GM12801 (cell line): ENCODE measurements around the gene KSR1.

Source experiments
- TF ChIP-seq, protein P1 (sequence below): IDR thresholded peaks from one replicate; pipeline ENCODE4 v1.5.1; 2011; ENCODE audit warnings: control low read depth; ENCODE audit not compliant: insufficient read length; ENCODE audit errors: extremely low read depth

KSR1 gene

DNA sequence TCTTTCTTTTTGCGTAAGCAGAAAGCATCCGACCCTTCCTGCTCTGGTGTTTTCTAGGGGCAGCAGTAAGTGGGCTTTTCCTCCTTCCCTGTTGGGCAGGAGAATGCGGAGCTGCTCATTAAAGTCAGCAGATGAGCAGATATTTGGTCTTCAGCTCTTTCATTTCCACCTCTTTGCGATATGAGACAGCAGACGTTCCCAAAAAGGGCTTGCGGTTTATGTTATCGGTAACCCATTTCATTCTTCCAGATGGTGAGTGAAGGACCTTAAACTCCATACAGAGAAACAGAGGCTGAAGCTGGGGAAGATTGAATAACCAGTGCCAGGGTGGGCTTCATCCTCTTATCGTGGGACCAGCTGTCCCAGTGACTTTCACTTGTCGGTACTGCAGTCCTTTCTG is 40.7 kb downstream of the KSR1 start:
- TF ChIP-seq, protein P1, sequence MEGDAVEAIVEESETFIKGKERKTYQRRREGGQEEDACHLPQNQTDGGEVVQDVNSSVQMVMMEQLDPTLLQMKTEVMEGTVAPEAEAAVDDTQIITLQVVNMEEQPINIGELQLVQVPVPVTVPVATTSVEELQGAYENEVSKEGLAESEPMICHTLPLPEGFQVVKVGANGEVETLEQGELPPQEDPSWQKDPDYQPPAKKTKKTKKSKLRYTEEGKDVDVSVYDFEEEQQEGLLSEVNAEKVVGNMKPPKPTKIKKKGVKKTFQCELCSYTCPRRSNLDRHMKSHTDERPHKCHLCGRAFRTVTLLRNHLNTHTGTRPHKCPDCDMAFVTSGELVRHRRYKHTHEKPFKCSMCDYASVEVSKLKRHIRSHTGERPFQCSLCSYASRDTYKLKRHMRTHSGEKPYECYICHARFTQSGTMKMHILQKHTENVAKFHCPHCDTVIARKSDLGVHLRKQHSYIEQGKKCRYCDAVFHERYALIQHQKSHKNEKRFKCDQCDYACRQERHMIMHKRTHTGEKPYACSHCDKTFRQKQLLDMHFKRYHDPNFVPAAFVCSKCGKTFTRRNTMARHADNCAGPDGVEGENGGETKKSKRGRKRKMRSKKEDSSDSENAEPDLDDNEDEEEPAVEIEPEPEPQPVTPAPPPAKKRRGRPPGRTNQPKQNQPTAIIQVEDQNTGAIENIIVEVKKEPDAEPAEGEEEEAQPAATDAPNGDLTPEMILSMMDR = no peak

DNA sequence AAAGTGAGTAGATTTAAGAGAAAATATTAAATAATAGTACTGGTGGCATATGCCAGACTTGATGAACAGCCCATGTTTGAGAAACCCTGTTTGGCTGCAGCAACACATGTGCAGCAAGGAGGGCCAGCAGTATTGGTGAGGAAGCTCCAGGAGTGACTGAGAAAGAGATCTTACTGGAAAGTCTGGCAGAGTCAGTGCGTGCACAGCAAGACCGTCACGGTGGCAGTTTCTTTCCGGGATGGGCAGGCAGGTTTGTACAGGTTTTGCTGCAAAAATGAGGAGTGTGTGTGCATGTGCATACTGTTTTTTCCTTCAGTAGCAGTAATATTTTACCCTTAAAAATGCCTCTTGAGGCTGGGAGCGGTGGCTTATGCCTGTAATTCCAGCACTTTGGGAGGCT is 41.4 kb downstream of the KSR1 start:
- TF ChIP-seq, protein P1 = no peak

DNA sequence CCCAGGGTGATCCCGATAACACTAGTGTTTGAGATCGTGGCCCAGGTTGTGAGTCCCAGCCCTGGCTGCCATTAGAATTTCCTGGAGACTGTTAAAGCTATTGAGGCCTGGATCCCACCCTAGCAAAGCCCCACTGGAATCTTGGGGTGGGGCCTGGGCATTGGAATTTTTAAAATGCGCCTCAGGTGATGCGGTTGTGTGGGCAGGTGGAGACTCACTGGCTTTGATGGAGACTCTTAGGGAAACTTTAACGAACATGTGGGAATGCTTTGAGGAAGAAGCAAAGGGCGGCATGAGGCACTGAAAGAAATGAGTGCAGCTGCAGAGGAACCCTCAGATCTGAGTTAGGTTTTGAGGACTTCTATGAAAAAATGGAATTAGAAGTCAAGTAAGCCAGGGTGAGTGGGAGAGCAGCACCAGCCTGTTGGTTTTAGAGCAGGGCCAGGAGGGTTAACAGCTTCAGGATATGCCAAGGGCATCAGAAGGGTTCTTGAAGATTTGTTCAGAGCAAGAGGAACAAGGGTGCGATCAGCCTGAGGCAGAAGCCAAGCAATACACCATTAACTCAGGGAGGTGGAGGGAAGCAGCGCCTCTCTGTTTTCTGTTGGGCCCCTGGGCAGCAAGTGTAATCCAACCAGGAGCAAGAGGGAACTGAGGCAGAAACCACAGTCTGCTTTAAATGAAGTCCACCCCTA is 42.5 kb downstream of the KSR1 start:
- TF ChIP-seq, protein P1 = no peak

DNA sequence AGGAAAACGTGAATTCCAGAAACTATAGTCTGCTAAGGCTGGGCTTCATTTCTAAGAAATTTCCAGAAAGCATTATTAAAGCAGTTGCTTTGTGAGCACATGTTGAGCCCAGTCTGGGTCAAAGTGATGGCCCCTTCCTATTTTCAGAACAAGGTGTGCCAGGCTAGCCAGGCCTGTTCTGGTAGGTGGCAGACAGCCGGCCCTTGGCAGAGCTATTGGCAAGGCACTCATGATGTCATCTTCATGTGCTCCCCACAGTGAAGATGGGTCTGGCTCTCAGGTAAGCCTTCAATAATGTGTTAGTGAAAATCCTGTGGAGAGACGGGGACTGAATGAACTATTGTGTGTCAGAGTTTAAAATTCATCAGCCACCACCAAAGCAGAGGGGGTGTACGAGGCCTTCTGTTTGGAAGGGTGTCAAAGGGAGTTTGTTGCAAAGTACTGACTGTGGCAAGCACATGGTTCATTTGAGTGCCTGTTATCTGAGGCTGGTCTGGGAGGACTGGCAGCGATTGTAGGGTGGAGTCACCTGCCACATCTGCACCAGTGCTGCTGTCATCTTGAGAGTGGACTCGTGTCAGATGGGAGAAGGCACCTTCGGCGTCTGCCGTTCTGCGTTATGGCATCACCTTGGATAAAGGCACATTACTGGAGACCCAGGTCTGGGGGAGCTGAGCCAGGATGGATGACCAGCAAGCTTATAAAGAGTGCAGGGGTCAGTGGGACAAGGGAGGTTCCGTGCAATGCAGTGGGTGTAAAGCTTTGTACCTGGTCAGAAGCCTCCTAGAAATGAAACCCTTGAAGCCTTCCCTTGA is 43.4 kb downstream of the KSR1 start:
- TF ChIP-seq, protein P1 = no peak

DNA sequence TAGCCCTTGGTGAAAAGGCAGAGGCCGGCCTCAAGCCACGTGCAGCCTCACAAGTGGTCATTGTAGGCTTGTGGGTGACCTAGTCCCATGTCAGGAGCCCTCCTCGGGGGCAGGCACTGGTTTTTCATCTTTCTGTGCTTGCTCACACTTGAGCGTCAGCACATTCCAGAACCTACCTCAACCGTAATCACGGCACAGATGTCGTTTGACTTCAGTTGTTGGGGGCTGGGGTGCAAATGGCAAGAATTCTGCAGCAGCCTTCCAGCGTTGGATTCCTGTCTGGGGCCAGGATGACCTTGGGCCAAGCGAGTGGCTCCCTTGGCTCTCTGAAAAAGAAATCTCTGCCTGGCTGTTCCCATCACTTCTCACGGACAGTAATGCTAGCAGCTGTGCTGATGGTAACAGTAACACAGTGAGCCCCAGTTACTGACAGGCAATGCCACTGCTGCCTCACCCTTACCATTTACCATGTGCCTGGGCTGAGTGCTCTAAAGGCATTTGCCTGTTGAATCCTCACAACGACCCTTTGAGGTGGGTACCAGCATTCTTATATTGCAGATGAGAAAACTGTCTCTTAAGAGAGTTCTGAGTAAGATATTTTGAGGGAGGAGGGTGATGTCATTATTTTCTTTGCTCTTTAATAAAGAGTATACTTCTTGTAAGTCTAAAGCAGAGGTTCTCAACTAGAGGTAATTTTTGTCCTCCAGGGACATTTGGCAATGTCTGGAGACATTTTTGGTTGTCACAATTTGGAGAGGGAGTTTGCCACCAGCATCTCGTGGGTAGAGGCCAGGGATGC is 46.5 kb downstream of the KSR1 start:
- TF ChIP-seq, protein P1 = no peak

DNA sequence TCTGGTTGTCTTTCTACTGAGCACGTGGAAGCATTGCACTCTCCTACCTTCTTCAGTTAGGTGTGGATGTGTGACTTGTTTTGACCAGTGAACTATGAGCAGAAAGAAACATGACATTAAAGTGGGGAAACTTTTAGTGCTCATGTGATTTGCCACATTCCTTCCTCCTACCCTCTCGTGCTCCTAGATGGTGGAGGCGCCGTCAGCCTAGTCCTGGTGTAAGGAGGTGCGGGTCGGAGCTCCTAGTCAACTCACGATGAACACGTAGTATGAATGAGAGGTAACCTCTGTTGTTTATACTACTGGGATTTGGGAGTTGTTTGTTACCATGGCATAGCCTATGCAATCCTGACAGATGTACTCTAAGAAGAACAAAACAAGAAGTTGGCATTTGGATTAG is 47.4 kb downstream of the KSR1 start:
- TF ChIP-seq, protein P1 = no peak

DNA sequence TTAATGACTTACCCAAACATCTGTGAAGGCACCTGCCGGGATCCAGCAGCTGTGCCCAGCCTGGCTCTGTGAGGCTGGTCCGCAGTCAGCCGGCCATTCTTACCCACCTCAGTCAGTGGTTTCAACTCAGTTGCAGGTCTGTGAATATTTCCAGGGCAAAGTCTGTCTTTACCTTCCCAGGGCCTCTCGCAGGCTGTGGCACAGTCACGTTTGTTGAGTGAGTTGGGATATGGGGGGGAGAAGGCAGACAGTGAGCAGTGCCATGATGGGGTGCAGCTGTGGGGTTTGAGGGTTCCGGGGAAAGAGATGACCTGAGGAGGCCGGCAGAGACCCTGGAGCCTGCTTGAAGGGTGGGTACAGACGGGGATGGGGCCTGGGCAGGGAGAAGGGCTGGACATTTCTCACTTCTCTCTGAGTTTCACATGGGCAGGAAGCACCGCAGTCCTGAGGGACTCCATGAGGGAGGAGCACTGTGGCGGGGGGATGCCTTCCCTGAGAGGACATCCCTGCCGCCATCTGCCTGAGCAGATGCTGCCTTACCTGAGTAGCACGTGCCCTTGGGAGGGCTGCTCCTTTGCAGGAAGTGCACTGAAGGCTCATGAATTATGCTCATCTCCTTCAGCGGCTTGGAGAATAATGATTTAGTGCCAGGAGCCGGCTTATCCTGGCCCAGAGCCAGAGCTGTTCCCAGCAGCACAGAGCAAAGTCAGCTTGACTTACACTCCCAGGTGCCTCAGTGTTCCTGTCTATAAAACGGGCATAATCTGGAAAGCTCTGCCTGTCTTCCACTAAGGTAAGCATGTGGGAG is 48.1 kb downstream of the KSR1 start:
- TF ChIP-seq, protein P1 = no peak
